Stimulated activated CD4-positive, alpha-beta T cell treated with anti-CD3 and anti-CD28 coated beads, Interleukin-4, amount 100 ng/mL, for 4 hours (primary cell): ENCODE measurements around the gene CMIP.
A peak's percentile ranks its signal among the peaks of the same experiment; 100 is the strongest.

Experiments used
- DNase-seq, 2 experiments: peaks; one replicate each; pipeline ENCODE4 v3.0.0-alpha.2; 2020

The CMIP gene

GRCh38 chr16:81695321-81696165, 250.9 kb downstream of the CMIP start:
- no peak for DNase-seq

GRCh38 chr16:81696166-81696960, 251.8 kb downstream of the CMIP start:
- no peak for DNase-seq

- DNase-seq: peak; percentile 31 to 35
Observed at GRCh38 chr16:81696961-81697615, 252.5 kb downstream of the CMIP start.

- DNase-seq: no peak
Observed at GRCh38 chr16:81697616-81698309, 253.2 kb downstream of the CMIP start.

- no peak for DNase-seq
Observed at GRCh38 chr16:81698310-81698641, 253.7 kb downstream of the CMIP start.

GRCh38 chr16:81699596-81699995, 255.0 kb downstream of the CMIP start:
- no peak for DNase-seq

GRCh38 chr16:81700071-81700779, 255.6 kb downstream of the CMIP start:
- DNase-seq: no peak

- no peak for DNase-seq
Observed at GRCh38 chr16:81700780-81701165, 256.2 kb downstream of the CMIP start.

- DNase-seq: no peak
Observed at GRCh38 chr16:81701296-81701970, 256.8 kb downstream of the CMIP start.

GRCh38 chr16:81702506-81702905, 257.9 kb downstream of the CMIP start:
- DNase-seq: no peak

GRCh38 chr16:81703177-81704155, 258.9 kb downstream of the CMIP start:
- DNase-seq: no peak

- DNase-seq: no peak
Observed at GRCh38 chr16:81705261-81705660, 260.7 kb downstream of the CMIP start.

- DNase-seq: no peak
Observed at GRCh38 chr16:81706327-81707295, 262.0 kb downstream of the CMIP start.

- DNase-seq: no peak
Observed at GRCh38 chr16:81707411-81708265, 263.0 kb downstream of the CMIP start.

GRCh38 chr16:81708266-81709015, 263.8 kb downstream of the CMIP start:
- no peak for DNase-seq

- no peak for DNase-seq
Observed at GRCh38 chr16:81709016-81709900, 264.6 kb downstream of the CMIP start.
